Stimulated activated CD4-positive, alpha-beta T cell treated with anti-CD3 and anti-CD28 coated beads, Interleukin-12 subunit alpha, Interleukin-12 subunit beta, amount 100 ng/mL, for 48 hours (primary cell): Measurements from ENCODE around the gene PAM16.

ENCODE experiments used
- DNase-seq, 3 donors: peaks; one replicate each; pipeline ENCODE4 v3.0.0-alpha.2; 2020; ENCODE audit warnings: low read depth in 2 of 3, low spot score in 1 of 3

PAM16 gene

DNA sequence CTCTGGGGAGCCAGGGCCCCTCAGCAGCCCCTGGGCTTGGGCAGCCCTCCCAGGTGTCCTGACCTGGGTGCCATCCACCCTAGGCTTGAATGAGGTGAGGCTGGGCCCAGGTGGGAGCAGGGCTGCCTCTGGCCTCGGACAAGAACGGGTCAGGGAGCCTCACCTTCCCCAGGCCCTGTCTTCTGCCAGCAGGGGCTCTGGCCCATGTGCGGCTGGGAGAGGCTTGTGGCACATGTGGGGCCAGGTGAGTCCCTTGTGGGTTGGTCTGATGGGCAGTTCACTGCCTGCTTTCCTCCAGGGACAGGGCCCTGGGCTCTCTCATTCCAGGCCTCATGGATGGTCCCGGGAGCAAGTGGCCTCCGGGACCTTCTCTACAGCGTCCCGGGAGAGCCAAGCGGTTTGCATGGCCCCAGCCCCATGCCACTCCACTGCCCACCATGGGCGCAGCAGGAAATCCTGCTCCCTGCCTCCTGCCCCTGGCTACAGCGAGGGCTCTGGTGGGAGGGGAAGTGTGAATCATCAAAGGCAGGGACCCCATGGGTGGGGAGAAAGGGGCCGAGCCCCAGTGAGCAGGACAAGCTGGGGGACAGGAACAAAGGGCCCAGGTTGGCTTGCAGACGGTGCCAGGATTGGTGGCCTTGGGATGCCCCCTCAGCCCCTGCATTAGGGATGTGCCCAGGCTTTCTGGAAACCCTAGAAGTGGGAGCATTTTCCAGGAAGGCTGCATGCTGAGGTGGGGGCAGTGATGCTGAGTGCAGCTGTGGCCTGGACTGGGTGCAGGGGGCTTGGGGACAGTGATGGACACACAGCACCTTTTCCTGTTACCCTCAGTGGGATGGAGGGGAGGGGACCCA, 32.7 kb upstream of the PAM16 start:
- no peak for DNase-seq

DNA sequence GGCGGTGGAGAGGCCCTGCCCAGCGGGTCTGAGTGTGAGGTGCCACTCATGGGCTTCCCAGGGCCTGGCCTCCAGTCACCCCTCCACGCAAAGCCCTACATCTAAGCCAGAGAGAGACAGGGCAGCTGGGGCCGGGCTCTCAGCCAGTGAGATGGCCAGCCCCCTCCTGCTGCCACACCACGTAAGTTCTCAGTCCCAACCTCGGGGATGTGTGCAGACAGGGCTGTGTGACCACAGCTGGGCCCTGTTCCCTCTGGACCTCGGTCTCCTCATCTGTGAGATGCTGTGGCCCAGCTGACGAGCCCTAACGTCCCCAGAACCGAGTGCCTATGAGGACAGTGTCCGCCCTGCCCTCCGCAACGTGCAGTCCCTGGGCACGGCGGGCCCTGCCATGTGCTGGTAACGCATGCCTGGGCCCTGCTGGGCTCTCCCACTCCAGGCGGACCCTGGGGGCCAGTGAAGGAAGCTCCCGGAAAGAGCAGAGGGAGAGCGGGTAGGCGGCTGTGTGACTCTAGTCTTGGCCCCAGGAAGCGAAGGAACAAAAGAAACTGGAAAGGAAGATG, 31.8 kb upstream of the PAM16 start:
- DNase-seq, result no peak

DNA sequence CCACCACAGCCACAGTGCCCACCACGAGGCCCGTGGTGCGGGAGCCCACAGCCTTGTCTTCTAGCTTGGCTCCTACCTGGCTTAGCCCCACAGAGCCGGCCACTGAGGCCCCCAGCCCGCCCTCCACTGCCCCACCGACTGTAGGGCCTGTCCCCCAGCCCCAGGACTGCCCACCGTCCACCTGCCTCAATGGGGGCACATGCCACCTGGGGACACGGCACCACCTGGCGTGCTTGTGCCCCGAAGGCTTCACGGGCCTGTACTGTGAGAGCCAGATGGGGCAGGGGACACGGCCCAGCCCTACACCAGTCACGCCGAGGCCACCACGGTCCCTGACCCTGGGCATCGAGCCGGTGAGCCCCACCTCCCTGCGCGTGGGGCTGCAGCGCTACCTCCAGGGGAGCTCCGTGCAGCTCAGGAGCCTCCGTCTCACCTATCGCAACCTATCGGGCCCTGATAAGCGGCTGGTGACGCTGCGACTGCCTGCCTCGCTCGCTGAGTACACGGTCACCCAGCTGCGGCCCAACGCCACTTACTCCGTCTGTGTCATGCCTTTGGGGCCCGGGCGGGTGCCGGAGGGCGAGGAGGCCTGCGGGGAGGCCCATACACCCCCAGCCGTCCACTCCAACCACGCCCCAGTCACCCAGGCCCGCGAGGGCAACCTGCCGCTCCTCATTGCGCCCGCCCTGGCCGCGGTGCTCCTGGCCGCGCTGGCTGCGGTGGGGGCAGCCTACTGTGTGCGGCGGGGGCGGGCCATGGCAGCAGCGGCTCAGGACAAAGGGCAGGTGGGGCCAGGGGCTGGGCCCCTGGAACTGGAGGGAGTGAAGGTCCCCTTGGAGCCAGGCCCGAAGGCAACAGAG, 31.0 kb upstream of the PAM16 start:
- DNase-seq, result no peak

DNA sequence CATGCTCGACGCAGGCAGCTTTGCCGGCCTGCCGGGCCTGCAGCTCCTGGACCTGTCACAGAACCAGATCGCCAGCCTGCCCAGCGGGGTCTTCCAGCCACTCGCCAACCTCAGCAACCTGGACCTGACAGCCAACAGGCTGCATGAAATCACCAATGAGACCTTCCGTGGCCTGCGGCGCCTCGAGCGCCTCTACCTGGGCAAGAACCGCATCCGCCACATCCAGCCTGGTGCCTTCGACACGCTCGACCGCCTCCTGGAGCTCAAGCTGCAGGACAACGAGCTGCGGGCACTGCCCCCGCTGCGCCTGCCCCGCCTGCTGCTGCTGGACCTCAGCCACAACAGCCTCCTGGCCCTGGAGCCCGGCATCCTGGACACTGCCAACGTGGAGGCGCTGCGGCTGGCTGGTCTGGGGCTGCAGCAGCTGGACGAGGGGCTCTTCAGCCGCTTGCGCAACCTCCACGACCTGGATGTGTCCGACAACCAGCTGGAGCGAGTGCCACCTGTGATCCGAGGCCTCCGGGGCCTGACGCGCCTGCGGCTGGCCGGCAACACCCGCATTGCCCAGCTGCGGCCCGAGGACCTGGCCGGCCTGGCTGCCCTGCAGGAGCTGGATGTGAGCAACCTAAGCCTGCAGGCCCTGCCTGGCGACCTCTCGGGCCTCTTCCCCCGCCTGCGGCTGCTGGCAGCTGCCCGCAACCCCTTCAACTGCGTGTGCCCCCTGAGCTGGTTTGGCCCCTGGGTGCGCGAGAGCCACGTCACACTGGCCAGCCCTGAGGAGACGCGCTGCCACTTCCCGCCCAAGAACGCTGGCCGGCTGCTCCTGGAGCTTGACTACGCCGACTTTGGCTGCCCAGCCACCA, 30.2 kb upstream of the PAM16 start:
- no peak for DNase-seq

DNA sequence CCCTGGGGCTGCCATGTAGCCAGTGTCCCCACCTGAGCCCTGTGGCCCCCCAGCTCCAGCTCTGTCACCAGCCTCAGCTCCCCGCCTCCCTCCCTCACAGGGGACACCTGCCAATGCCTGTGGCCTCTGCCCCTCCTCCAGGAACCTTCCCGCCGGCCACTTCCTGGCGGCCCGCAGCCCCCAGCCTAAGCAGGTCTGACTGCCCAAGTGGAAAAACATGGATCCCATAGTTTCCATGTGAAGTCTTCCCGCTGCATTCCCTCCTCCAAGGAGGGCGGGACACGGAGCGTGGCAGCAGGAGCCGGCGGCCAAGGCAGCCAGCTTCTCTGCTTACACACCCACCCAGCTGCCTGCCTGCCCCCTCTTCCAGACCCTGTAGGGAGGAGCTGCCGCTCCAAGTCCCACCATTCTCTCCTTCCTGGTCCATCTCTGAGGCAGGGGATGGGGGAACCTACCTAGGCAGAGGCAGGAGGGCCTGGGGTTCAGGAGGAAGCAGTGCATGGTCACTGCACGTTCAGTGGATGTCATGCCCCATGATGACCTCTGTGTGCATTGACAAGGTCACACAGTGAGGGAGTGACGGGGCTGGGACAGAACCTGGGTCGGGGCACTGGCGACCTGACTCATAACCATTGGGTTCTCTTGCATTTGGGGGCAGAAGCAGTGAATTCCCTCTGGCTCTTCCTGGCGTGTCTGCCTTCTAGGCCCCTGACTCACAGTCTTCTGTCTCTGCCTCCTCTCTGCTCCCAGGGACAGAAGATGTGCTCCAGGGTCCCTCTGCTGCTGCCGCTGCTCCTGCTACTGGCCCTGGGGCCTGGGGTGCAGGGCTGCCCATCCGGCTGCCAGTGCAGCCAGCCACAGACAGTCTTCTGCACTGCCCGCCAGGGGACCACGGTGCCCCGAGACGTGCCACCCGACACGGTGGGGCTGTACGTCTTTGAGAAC, 29.3 kb upstream of the PAM16 start:
- DNase-seq, result no peak

DNA sequence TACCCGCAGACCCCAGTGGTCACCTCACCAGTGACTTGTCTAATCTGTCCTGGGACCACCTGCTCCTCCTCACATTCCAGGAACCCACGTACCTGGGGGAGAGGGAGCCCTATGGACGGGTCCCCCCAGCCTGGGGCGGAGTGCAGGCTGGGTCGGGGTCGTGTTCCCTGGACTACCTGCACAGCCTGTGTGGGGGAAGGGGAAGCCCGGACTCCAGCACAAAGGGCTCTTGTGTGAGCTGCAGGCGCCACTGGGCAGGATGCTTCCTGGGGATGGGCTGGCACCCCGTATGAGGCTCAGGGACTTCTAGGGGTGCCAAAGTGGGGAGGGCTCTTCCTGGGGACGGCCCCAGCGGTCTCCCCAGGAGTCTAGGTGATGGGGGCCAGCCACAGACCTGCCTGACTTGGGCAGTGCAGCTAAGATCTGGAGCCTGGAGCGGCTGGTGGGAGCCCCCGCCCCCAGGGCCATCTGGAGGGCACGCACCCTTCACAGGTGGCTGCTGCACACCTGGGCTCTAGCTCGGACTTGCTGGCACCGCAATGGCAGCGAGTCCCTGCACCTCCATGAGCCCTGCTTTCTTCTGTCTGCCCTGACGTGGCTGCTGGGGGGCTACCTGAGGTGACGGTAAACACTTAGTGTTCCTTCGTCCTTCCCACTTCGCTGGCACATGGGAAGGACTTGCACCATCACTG, 28.0 kb upstream of the PAM16 start:
- no peak for DNase-seq

DNA sequence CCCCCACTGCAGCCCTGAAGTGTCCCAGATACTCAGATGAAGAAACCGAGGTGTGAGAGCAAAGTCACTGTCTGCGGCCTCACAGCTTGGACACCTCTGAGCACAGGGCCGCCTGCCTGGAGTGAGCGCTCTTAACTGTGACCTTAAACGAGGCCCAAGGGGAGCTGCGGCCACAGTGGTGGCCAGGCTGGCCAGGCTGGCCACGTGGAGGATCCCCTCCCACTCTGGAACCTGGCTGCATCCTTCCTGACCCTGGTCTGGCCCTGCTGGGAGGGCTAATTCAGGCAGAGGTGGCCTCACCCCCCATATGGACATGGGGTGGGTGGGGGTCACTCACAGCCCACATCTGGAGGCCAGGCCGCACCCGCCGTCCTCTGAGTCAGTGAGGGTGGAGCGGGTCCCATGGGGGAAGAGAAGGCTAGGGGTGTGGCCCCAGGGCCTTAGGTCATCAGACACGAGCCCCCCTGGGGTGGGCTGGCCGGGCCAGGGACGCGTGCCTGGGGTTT, 27.1 kb upstream of the PAM16 start:
- no peak for DNase-seq

DNA sequence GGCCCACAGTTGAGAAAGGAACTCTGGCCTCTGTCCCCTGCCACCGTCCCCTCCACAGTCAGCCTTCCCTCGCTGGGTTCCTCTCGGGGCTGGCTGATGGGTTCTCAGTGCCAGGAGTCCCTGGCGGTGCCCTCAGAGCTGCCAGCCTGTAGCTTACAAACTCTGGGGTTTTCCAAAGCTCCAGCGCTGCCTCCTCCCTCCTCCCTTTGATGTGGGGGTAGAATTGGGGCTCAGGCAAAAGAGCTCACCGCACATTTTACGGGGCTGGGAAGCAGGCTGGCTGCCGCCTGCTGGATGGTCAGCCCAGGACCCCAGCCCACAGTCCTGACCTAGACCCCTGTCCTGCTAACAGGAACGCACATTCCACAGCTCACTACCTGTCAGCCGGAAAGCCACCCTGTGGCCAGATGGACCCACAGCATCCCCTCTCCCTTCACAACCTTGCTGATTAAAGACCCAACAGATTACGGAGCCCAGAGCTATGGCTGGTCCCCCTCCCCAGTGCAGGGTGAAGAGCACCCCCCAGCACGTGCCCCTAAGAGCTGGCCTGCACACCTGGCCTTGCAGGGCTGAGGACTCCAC, 26.5 kb upstream of the PAM16 start:
- DNase-seq, result no peak

DNA sequence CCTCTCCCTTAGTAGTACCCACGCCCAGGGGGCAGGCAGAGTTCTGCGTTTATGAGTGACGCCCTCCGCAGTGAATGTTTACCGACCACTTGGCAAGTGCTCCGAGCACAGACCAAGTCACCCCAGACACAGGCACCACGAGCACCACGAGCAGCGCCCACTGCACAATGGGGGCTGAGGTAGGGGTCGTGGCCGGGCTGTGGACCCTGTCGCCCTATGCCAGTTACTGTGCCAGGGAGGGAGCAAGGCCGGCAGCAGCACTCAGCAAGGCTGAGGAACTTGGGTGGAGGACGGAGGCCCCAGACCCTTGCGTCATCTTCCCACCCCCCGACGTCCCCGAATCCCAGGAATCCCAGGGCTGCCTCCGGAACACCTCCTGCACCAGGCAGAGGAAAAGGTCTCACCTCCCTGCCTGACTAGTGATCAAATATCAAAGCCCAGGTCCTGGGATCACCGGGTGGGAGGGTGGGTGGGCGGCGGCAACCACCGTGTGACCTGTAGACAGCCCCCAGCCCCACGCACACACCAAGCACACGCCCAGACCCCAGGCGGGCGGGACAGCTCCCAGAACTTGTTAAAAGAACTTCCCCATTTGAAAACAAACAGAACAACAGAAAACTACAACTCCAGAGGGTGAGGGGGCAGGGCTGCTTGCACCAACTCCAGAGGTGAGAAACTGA, 25.9 kb upstream of the PAM16 start:
- DNase-seq, result no peak

DNA sequence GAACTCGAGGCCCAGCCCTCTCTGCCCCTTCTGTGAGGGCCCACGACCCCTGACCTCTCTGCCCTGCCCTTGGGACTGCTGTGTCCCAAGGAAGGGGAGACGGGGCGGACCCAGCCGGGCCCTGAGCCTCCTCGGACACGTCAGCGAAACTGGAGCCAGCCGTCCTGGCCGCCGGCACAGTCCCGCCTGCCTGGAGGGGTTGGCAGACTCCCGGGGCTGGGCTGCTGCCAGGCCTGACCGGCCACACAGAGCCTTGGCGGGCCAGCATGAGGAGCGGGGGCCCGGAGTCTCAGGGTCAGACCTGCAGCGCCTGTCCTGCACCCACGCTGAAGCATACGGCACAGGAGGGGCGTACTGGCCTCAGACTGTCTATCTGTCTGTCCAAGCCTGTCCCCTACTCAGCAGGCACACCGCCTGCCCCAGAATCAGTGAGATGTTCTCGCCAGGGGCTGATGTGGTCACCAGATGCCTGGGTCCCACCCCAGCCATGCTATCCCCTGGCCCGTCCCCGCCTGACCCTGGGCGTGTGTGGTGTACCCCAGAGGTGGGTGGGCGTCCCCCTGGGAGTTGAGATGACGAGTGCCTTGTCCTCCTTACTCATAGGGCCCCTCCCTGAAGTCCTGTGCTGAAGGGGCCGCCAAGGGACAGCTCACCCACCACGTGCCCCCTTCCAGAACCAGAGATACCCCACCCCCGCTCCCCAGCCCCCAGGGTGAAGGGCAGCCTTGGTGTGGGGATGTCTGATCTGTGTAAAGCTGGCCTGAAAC, 25.2 kb upstream of the PAM16 start:
- no peak for DNase-seq

DNA sequence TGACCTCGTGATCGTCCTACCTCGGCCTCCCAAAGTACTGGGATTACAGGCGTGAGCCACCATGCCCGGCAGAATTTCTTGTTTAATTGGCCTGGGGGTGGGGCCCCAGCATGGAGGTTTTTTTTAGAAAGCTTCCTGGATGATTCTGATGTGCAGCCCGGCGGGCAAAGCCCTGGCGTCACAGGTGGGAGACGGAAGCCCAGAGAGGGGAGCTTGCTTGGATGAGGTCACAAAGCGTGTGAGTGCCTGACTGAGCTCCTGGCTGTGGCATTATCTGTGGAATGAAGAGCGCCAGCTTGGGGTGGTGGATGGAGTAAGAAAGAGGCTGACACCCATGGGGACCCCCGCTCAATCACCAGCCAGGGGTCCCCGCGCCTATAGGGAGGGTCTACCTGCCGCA, 24.6 kb upstream of the PAM16 start:
- DNase-seq, result no peak

DNA sequence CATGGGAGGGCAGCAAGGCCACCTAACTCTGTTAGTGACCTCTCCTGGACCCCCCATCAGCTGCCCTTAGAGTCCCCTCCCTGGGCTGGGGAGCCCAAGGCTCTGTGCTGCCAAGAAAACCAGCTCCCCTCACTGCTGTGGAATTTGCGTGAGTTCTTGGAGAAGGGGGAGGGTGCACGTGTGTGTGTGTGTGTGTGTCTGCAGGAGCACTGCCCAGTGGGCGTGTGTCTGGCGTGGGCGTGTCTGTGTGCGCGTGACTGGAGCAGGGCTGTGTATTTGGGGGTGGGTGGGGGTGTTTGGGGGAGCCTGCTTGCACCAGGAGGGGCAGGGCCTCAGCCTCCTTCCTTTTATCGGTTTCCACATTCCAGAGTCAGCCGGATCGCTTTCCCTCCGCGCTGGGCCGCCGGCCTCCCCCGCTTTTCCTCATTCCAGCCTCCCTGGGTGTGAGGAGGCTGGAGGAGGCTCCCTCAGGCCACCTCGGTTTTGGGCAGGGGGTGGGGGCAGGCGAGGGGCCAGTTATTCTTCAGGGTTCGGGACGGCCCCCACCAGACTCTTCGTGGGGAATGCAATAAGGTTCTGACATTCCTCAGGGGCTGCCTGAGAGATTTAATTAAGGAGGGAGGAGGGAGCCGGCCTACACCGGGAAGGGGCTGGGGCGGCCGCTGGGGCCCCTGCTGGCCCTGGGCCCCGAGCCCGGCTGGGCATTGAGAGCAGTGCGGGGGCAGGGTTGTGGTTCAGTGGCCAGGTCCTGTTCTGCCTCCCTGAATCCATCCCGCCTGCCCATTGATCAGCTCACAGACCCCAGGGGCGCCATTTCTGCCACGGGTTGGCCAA, 23.0 kb upstream of the PAM16 start:
- DNase-seq, result no peak

DNA sequence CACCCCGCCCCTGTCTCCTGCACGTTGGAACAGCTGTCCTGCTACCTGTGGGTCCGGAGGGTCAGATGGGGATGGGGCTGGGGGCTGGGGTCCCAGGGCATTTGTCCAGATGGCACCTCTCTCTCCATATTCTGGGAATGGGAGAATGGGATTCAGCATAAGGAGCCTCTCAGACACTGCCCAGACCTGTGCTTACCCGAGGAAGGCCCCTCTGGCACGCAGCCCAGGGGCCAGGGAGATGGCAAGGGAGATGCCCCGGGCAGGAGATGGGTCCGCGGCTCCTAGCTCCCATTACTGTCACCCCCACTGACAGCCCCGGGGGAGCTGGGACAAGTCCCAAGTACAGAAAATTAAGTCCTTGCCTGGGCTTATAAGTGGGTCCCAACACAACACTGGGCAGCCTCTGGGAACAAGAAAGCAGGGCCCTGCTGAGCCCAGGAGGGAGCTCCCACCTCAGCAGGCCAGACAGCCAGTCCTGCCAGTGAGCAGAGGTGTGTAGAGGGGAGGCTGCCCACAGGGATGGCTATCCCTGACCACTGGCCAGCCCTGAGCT, 22.3 kb upstream of the PAM16 start:
- DNase-seq, result no peak

DNA sequence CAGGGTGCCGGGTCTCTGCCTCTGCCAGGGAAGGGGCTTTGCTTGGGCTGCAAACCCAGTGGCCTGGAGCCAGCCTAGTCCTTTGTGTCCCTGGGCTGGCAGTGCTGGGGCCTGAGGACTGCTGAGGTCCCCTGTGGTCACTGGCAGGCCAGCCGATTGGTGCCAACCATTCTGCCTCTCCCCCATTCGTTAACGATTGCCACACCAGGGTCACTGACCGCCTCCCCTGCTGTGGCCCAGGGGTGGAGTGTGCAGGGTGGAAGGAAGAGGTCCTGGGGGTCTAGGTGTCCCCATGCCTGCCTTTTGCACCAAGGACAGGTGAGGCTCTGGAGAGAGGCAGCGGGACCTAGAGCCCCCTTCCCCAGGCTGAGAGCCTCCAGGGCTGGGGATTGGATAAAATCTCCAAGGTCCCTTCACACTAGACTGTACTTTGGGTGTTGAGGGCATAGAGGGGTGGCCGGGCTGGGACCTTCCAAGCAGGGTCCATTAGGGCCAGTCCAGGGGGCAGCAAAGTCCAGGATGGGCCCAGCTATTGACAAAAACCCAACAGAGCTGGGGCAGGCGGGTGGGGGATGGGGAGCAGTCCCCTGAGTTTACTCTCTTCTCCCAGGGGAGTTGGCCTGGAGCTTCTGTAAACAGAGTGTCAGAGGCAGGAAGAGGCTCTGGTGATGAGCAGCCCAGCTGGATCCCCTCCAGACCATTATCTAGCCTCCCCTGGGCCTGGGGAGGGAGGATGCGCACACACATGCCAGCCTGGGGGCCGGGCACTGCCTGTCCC, 21.6 kb upstream of the PAM16 start:
- no peak for DNase-seq

DNA sequence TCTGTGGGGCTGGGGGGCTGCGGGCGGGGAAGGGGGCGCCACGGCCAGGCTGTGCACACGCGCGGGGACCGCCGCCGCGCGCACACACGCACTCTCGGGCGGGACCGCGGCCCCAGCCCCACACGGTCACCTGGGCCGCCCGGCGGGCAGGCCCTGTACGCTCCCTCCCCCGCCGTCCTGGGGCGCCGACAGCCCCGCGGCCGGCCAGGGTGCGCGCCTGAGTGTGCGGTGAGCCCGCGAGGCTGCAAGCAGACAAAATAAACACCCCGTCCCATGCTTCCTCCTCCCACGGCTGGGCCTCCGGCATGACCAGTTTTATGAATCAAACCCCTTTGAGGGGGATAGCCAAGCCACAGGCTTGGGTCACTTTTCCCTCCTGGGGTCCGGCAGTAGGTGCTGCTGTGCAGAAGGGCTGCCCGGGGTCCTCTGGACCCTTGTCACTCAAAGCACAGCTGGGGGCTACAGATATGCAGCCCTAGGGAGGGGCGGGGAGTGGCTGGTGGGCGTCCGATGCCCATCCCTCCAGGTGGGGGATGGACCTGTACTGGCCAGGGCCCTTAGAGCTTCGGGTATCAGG, 21.0 kb upstream of the PAM16 start:
- DNase-seq, result peak in 1 of 3 donors; percentile 10
